Activated naive CD4-positive, alpha-beta T cell treated with anti-CD3 and anti-CD28 coated beads, Interleukin-2, amount 50 U/mL, for 24 hours (primary cell): ENCODE measurements around the gene IRF2BP2.

Experiments
- H3K27ac Mint-ChIP-seq: one replicate; pipeline ENCODE4 v1.8.0; 2021; ENCODE audit warnings: mild to moderate bottlenecking, mixed read lengths
- H3K27me3 Mint-ChIP-seq: one replicate; pipeline ENCODE4 v1.8.0; 2021; ENCODE audit warnings: mixed read lengths
- H3K36me3 Mint-ChIP-seq: one replicate; pipeline ENCODE4 v1.8.0; 2021; ENCODE audit warnings: mixed read lengths
- H3K4me1 Mint-ChIP-seq: one replicate; pipeline ENCODE4 v1.8.0; 2021; ENCODE audit warnings: mixed read lengths
- H3K4me3 Mint-ChIP-seq: one replicate; pipeline ENCODE4 v1.8.0; 2021; ENCODE audit warnings: mild to moderate bottlenecking, mixed read lengths
- H3K9me3 Mint-ChIP-seq: one replicate; pipeline ENCODE4 v1.8.0; 2021; ENCODE audit warnings: mixed read lengths

IRF2BP2 gene

GRCh38 chr1:234611225-234611846 is 1.4 kb upstream of the IRF2BP2 start:
- Mint-ChIP-seq H3K36me3 (peaks cover 13% of the 10 kb centered on the region), H3K4me1 (peaks cover 48% of the 10 kb centered on the region), H3K27me3 (no peaks in the 10 kb centered on the region), H3K9me3 (no peaks in the 10 kb centered on the region), H3K27ac (peak overlapping the region; percentile 98), H3K4me3 (peak overlapping the region; percentile 88)

GRCh38 chr1:234610666-234611224 is 767 bp upstream of the IRF2BP2 start:
- Mint-ChIP-seq H3K9me3 (no peaks in the 10 kb centered on the region), H3K36me3 (peaks cover 19% of the 10 kb centered on the region), H3K27ac (peak overlapping the region; percentile 96), H3K27me3 (no peaks in the 10 kb centered on the region), H3K4me1 (peaks cover 51% of the 10 kb centered on the region), H3K4me3 (peak overlapping the region; percentile 89)

- Mint-ChIP-seq H3K27ac (no peak overlapping the region), H3K4me3 (peak overlapping the region; percentile 89), H3K4me1 (peaks cover 59% of the 10 kb centered on the region)
These were observed 311 bp downstream of the IRF2BP2 start for GRCh38 chr1:234609691-234610042.

GRCh38 chr1:234608911-234609690 is 877 bp downstream of the IRF2BP2 start:
- no peaks in the 10 kb centered on the region for H3K27me3 Mint-ChIP-seq

More at GRCh38 chr1:234609691-234610042, 311 bp downstream of the IRF2BP2 start:
- H3K27me3 Mint-ChIP-seq, result no peaks in the 10 kb centered on the region
- peaks cover 29% of the 10 kb centered on the region for H3K36me3 Mint-ChIP-seq
- H3K9me3 Mint-ChIP-seq, result no peaks in the 10 kb centered on the region

GRCh38 chr1:234608025-234608910 is 1.7 kb downstream of the IRF2BP2 start:
- Mint-ChIP-seq H3K9me3 (no peaks in the 10 kb centered on the region), H3K4me3 (peak overlapping the region; percentile 87), H3K36me3 (peaks cover 34% of the 10 kb centered on the region), H3K27ac (peak overlapping the region; percentile 95), H3K27me3 (no peaks in the 10 kb centered on the region), H3K4me1 (peaks cover 60% of the 10 kb centered on the region)

More at GRCh38 chr1:234608911-234609690, 877 bp downstream of the IRF2BP2 start:
- Mint-ChIP-seq H3K36me3 (peaks cover 31% of the 10 kb centered on the region), H3K9me3 (no peaks in the 10 kb centered on the region), H3K27ac (peak overlapping the region; percentile 93), H3K4me3 (peak overlapping the region; percentile 82), H3K4me1 (peaks cover 60% of the 10 kb centered on the region)

GRCh38 chr1:234607109-234608024 is 2.6 kb downstream of the IRF2BP2 start:
- Mint-ChIP-seq H3K9me3 (no peaks in the 10 kb centered on the region), H3K27me3 (no peaks in the 10 kb centered on the region), H3K27ac (peak overlapping the region; percentile 95), H3K36me3 (peaks cover 39% of the 10 kb centered on the region), H3K4me3 (peak overlapping the region; percentile 87), H3K4me1 (peaks cover 60% of the 10 kb centered on the region)

GRCh38 chr1:234606784-234607108 is 3.2 kb downstream of the IRF2BP2 start:
- peaks cover 41% of the 10 kb centered on the region for H3K36me3 Mint-ChIP-seq
- H3K4me3 Mint-ChIP-seq, result peak overlapping the region; percentile 87
- H3K27ac Mint-ChIP-seq, result peak overlapping the region; percentile 89
- H3K9me3 Mint-ChIP-seq, result no peaks in the 10 kb centered on the region
- peaks cover 60% of the 10 kb centered on the region for H3K4me1 Mint-ChIP-seq
- H3K27me3 Mint-ChIP-seq, result no peaks in the 10 kb centered on the region

GRCh38 chr1:234605983-234606783 is 3.8 kb downstream of the IRF2BP2 start:
- Mint-ChIP-seq H3K27ac (peak overlapping the region; percentile 89), H3K36me3 (peaks cover 41% of the 10 kb centered on the region), H3K9me3 (no peaks in the 10 kb centered on the region), H3K4me3 (peak overlapping the region; percentile 87), H3K27me3 (no peaks in the 10 kb centered on the region), H3K4me1 (peaks cover 60% of the 10 kb centered on the region)

GRCh38 chr1:234605399-234605982 is 4.5 kb downstream of the IRF2BP2 start:
- H3K9me3 Mint-ChIP-seq, result no peaks in the 10 kb centered on the region
- no peaks in the 10 kb centered on the region for H3K27me3 Mint-ChIP-seq
- H3K36me3 Mint-ChIP-seq, result peaks cover 41% of the 10 kb centered on the region
- peak overlapping the region; percentile 92 for H3K27ac Mint-ChIP-seq
- peaks cover 66% of the 10 kb centered on the region for H3K4me1 Mint-ChIP-seq
- H3K4me3 Mint-ChIP-seq, result peak overlapping the region; percentile 87

GRCh38 chr1:234604495-234605398 is 5.2 kb downstream of the IRF2BP2 start:
- H3K36me3 Mint-ChIP-seq, result peaks cover 41% of the 10 kb centered on the region
- peak overlapping the region; percentile 87 for H3K4me3 Mint-ChIP-seq
- no peaks in the 10 kb centered on the region for H3K27me3 Mint-ChIP-seq
- H3K9me3 Mint-ChIP-seq, result no peaks in the 10 kb centered on the region
- peak overlapping the region; percentile 92 for H3K27ac Mint-ChIP-seq
- H3K4me1 Mint-ChIP-seq, result peaks cover 69% of the 10 kb centered on the region

GRCh38 chr1:234603221-234604204 is 6.5 kb downstream of the IRF2BP2 start:
- peak overlapping the region; percentile 87 for H3K4me3 Mint-ChIP-seq
- H3K4me1 Mint-ChIP-seq, result peaks cover 80% of the 10 kb centered on the region

More at GRCh38 chr1:234603221-234604204, 6.5 kb downstream of the IRF2BP2 start:
- no peaks in the 10 kb centered on the region for H3K27me3 Mint-ChIP-seq
- no peaks in the 10 kb centered on the region for H3K9me3 Mint-ChIP-seq
- H3K36me3 Mint-ChIP-seq, result peaks cover 41% of the 10 kb centered on the region
- H3K27ac Mint-ChIP-seq, result peak overlapping the region; percentile 95
